Fibroblast of mammary gland (primary cell): Measurements from ENCODE around the gene C4orf46.

ENCODE experiments used
- DNase-seq: peaks from one replicate; pipeline ENCODE4 v3.0.0-alpha.2; 2010; ENCODE audit warnings: low read depth
- H3K4me3 ChIP-seq: 2 replicates; pipeline ENCODE4 v1.5.1; 2011; ENCODE audit warnings: low read depth, mild to moderate bottlenecking, low read length, moderate library complexity; ENCODE audit not compliant: control insufficient read depth
- CTCF ChIP-seq: conservative IDR thresholded peaks from 2 replicates; pipeline ENCODE4 v1.5.1; 2011; ENCODE audit warnings: low read depth, low read length, inconsistent platforms; ENCODE audit not compliant: control insufficient read depth, insufficient read depth

Gene C4orf46

GRCh38 chr4:158625544-158625943, 46.1 kb downstream of the C4orf46 start:
- no peak for DNase-seq
- no peak overlapping the region for H3K4me3 ChIP-seq
- no peak for TF ChIP-seq CTCF

GRCh38 chr4:158624889-158625478, 46.7 kb downstream of the C4orf46 start:
- no peak overlapping the region for H3K4me3 ChIP-seq
- DNase-seq = peak; percentile 79

GRCh38 chr4:158622251-158622650, 49.4 kb downstream of the C4orf46 start:
- no peak for TF ChIP-seq CTCF
- H3K4me3 ChIP-seq = no peak overlapping the region
- DNase-seq = peak; percentile 18

More at GRCh38 chr4:158624889-158625478, 46.7 kb downstream of the C4orf46 start:
- peak; percentile 79 for TF ChIP-seq CTCF

GRCh38 chr4:158621729-158622128, 50.0 kb downstream of the C4orf46 start:
- TF ChIP-seq CTCF = no peak
- DNase-seq = no peak
- no peak overlapping the region for H3K4me3 ChIP-seq

GRCh38 chr4:158617956-158618355, 53.7 kb downstream of the C4orf46 start:
- no peak for TF ChIP-seq CTCF
- no peak for DNase-seq
- H3K4me3 ChIP-seq = no peak overlapping the region
